ENCODE data around the gene MPP2. TPM values are rescaled to one million over a fixed set of nuclear protein-coding genes. Genes with fewer than 3 reads are reported as not detected.
"Not testable (repeated sequence)": the region's sequence is repeated elsewhere in the genome, so short reads cannot be mapped to it uniquely, and the experiment has no call there.

Gene MPP2
- total RNA-seq, 1 donor from 2014 or later, result 1.4 TPM

DNA sequence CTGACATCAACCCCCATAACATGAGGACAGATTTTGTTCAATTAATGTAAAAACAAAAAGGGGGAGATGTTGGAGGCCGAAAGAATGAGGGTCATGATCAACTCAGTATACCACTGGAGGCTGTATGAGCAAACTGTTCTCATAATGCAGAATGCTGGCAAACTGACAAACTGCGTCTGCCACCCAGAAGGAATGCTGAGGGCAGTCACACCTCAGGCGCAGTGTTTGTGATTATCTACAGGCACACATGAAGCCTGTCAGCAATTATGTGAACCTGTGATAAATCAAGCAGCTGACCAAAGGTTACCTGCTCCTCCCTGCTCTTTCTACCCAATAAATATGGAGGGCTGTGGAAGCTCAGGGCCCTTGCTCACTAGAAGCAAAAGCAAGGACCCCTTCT, 33.0 kb downstream of the MPP2 start:
- no peaks in the 10 kb centered on the region for H3K36me3 Mint-ChIP-seq (ENCODE audit: low read depth)
- no peaks in the 10 kb centered on the region for H3K9me3 Mint-ChIP-seq
- H3K4me1 Mint-ChIP-seq (ENCODE audit: low read depth), result no peaks in the 10 kb centered on the region
- intact Hi-C loops (cut with micrococcal nuclease), result no loop called here
- H3K4me3 Mint-ChIP-seq, result no peak overlapping the region
- peaks cover 9% of the 10 kb centered on the region for H3K27me3 Mint-ChIP-seq (ENCODE audit: insufficient read depth)
- DNase-seq (ENCODE audit: low spot score), result no peak
- no peak overlapping the region for H3K27ac Mint-ChIP-seq

DNA sequence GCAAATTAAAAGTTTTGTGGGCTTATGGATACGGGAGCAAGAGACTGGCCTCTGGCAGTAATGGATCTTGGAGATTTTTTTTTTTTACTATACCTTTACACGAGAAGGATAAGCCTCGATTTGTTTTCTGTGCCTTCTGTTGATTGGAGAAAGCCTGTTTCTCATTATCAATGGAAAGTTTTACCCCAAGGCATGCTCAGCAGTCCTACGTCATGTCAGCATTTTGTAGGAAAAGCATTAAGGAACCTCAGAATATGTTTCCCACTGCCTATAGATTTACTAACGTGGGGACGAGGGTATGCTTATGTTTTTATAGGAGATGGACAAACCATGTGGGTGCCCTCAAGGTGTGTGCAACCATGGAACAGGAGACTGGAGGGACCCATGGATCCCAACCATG, 33.5 kb downstream of the MPP2 start:
- Mint-ChIP-seq H3K4me3 (no peak overlapping the region), H3K36me3 (ENCODE audit: low read depth) (no peaks in the 10 kb centered on the region), H3K27me3 (ENCODE audit: insufficient read depth) (peaks cover 9% of the 10 kb centered on the region), H3K27ac (no peak overlapping the region), H3K9me3 (no peaks in the 10 kb centered on the region), H3K4me1 (ENCODE audit: low read depth) (no peaks in the 10 kb centered on the region)
- intact Hi-C loops (cut with micrococcal nuclease), result no loop called here
- no peak for DNase-seq (ENCODE audit: low spot score)

GRCh38 chr17:43873091-43873490, 34.2 kb downstream of the MPP2 start:
- H3K27me3 Mint-ChIP-seq (ENCODE audit: insufficient read depth), result peaks cover 16% of the 10 kb centered on the region
- H3K36me3 Mint-ChIP-seq (ENCODE audit: low read depth), result no peaks in the 10 kb centered on the region
- no peaks in the 10 kb centered on the region for H3K4me1 Mint-ChIP-seq (ENCODE audit: low read depth)
- H3K9me3 Mint-ChIP-seq, result no peaks in the 10 kb centered on the region
- intact Hi-C loops (cut with micrococcal nuclease), result no loop called here
- H3K4me3 Mint-ChIP-seq, result no peak overlapping the region
- no peak for DNase-seq (ENCODE audit: low spot score)
- no peak overlapping the region for H3K27ac Mint-ChIP-seq

- Mint-ChIP-seq H3K36me3 (ENCODE audit: low read depth) (no peaks in the 10 kb centered on the region), H3K4me1 (ENCODE audit: low read depth) (no peaks in the 10 kb centered on the region), H3K9me3 (no peaks in the 10 kb centered on the region), H3K27ac (no peak overlapping the region), H3K27me3 (ENCODE audit: insufficient read depth) (peaks cover 19% of the 10 kb centered on the region), H3K4me3 (no peak overlapping the region)
- DNase-seq (ENCODE audit: low spot score), result no peak
- intact Hi-C loops (cut with micrococcal nuclease), result no loop called here
These were observed 35.2 kb downstream of the MPP2 start for GRCh38 chr17:43871946-43872690.

GRCh38 chr17:43869031-43869430, 38.3 kb downstream of the MPP2 start:
- H3K4me1 Mint-ChIP-seq (ENCODE audit: low read depth); H3K36me3 Mint-ChIP-seq (ENCODE audit: low read depth); H3K9me3 Mint-ChIP-seq; DNase-seq (ENCODE audit: low spot score); intact Hi-C loops (cut with micrococcal nuclease); H3K4me3 Mint-ChIP-seq; H3K27ac Mint-ChIP-seq: not testable (repeated sequence)
- H3K27me3 Mint-ChIP-seq (ENCODE audit: insufficient read depth), result peaks cover 18% of the 10 kb centered on the region

GRCh38 chr17:43868226-43868994, 38.9 kb downstream of the MPP2 start:
- H3K4me3 Mint-ChIP-seq, result no peak overlapping the region
- intact Hi-C loops (cut with micrococcal nuclease), result no loop called here
- no peak for DNase-seq (ENCODE audit: low spot score)
- no peaks in the 10 kb centered on the region for H3K9me3 Mint-ChIP-seq
- H3K36me3 Mint-ChIP-seq (ENCODE audit: low read depth), result no peaks in the 10 kb centered on the region
- no peaks in the 10 kb centered on the region for H3K4me1 Mint-ChIP-seq (ENCODE audit: low read depth)
- no peak overlapping the region for H3K27ac Mint-ChIP-seq
- H3K27me3 Mint-ChIP-seq (ENCODE audit: insufficient read depth), result peaks cover 16% of the 10 kb centered on the region

GRCh38 chr17:43864161-43864984, 43.0 kb downstream of the MPP2 start:
- Mint-ChIP-seq H3K4me3 (no peak overlapping the region), H3K9me3 (no peaks in the 10 kb centered on the region), H3K4me1 (ENCODE audit: low read depth) (no peaks in the 10 kb centered on the region), H3K27ac (no peak overlapping the region), H3K27me3 (ENCODE audit: insufficient read depth) (peaks cover 11% of the 10 kb centered on the region), H3K36me3 (ENCODE audit: low read depth) (no peaks in the 10 kb centered on the region)
- intact Hi-C loops (cut with micrococcal nuclease), result no loop called here
- DNase-seq (ENCODE audit: low spot score), result no peak

DNA sequence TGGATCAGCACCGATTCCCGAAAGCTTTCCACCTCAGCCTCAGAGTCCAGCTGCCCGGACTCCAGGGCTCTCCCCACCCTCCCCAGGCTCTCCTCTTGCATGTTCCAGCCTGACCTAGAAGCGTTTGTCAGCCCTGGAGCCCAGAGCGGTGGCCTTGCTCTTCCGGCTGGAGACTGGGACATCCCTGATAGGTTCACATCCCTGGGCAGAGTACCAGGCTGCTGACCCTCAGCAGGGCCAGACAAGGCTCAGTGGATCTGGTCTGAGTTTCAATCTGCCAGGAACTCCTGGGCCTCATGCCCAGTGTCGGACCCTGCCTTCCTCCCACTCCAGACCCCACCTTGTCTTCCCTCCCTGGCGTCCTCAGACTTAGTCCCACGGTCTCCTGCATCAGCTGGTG, 45.4 kb downstream of the MPP2 start:
- Mint-ChIP-seq H3K9me3 (no peaks in the 10 kb centered on the region), H3K27ac (no peak overlapping the region), H3K4me3 (no peak overlapping the region), H3K36me3 (ENCODE audit: low read depth) (no peaks in the 10 kb centered on the region), H3K4me1 (ENCODE audit: low read depth) (no peaks in the 10 kb centered on the region), H3K27me3 (ENCODE audit: insufficient read depth) (no peaks in the 10 kb centered on the region)
- intact Hi-C loops (cut with micrococcal nuclease), result no loop called here
- no peak for DNase-seq (ENCODE audit: low spot score)

DNA sequence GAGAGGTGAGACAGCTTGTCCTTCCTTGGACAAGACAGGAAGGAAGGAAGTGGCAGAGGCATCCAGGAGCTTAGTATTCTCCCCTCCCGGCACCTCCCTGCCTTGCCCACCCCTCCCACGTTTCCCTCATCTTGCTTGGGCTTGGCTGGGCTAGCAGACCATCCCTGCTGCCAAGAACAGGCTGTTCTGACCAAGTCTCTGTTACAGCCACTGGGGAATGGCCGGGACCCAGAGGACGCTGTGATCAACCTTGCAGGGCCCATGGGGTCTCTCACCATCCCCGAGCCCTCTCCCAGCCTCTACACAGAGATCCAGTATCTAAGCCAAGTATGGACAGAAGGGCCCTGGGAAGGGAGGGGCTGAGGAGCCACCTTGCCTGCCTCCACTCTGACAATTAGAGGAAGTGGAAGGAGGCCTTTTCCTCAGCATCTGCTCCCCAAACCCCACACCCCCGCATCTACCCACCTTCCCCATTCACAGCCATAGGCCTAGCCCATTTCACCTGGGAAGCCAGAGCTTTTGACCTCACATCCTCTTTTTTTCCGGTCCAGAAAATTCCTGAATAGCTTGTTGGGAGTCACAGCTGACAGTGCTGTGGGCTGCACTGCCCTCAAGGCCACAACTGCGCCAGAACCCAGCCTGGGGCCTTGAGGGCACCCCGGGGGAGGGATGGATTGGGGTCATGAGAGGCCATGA, 46.3 kb downstream of the MPP2 start:
- no peaks in the 10 kb centered on the region for H3K27me3 Mint-ChIP-seq (ENCODE audit: insufficient read depth)
- H3K4me1 Mint-ChIP-seq (ENCODE audit: low read depth), result no peaks in the 10 kb centered on the region
- no peak for DNase-seq (ENCODE audit: low spot score)
- no peak overlapping the region for H3K4me3 Mint-ChIP-seq
- intact Hi-C loops (cut with micrococcal nuclease), result no loop called here
- H3K36me3 Mint-ChIP-seq (ENCODE audit: low read depth), result no peaks in the 10 kb centered on the region
- H3K9me3 Mint-ChIP-seq, result no peaks in the 10 kb centered on the region
- no peak overlapping the region for H3K27ac Mint-ChIP-seq

DNA sequence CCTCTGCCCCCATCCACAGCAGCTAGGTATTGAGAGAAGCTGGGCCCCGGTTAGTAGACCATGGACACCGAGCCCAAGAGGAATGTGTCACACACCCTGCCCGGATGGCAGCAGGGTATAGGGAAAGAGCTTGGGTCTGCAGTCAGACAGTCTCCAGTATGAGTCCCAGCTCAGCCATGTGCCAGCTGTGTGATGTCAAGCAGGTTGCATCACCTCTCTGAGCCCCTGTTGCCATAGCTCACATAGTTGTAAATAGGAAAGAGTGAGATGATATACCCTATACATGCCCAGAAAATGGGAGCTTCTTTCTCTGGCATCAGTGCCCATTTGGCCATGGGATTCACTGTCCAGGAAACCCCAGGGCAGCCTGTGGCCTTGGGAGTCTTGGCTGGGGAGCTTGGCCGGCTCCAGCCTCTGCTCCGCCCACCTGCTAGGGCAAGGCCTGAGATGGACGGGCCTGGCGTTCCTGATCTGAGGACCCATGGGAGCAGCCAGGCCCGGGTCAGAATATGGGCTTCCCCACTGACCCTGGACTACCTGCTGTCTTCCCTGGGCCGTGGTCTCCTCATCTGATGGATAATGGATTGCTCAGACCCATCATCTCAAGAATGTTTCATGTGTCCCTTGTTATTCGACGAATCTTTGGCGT, 47.1 kb downstream of the MPP2 start:
- Mint-ChIP-seq H3K9me3 (no peaks in the 10 kb centered on the region), H3K4me3 (no peak overlapping the region), H3K27me3 (ENCODE audit: insufficient read depth) (no peaks in the 10 kb centered on the region), H3K27ac (no peak overlapping the region), H3K36me3 (ENCODE audit: low read depth) (no peaks in the 10 kb centered on the region), H3K4me1 (ENCODE audit: low read depth) (no peaks in the 10 kb centered on the region)
- no peak for DNase-seq (ENCODE audit: low spot score)
- intact Hi-C loops (cut with micrococcal nuclease), result no loop called here

DNA sequence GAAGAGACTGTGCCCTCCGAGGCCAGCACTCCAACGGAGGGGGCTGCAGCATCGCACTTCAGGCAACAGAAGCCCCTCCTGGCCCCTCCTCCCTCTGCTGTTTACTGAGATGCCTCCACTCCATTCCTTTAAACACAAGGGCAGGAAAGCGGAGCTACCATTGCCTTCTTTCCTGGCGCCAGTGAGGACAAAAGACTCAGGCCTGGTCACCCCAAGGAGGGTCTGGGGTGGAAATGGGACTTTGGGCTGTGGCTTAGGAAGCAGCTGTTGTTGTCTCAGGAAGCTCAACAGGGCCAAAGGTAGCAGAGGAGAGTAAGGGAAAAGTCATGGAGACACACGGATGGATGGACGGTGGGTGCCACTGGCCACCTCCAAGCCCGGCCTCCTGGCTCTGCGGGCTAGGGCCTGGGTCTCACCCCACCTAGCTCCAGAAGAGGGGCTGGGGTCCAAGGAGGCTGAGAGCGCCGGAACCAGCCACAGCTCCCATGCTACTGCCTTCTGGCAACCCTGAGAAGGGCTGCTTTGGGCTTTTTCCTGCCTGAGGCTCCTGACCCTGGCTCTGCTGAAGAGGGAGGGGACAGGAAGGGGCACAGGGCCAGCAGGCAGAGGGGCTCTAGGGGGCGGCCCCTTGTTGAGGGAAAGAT, 49.3 kb downstream of the MPP2 start:
- Mint-ChIP-seq H3K27me3 (ENCODE audit: insufficient read depth) (peaks cover 1% of the 10 kb centered on the region), H3K36me3 (ENCODE audit: low read depth) (no peaks in the 10 kb centered on the region), H3K9me3 (no peaks in the 10 kb centered on the region), H3K4me1 (ENCODE audit: low read depth) (no peaks in the 10 kb centered on the region), H3K27ac (no peak overlapping the region), H3K4me3 (no peak overlapping the region)
- no peak for DNase-seq (ENCODE audit: low spot score)
- intact Hi-C loops (cut with micrococcal nuclease), result no loop called here

- Mint-ChIP-seq H3K4me1 (ENCODE audit: low read depth) (no peaks in the 10 kb centered on the region), H3K27ac (no peak overlapping the region), H3K36me3 (ENCODE audit: low read depth) (no peaks in the 10 kb centered on the region), H3K27me3 (ENCODE audit: insufficient read depth) (peaks cover 4% of the 10 kb centered on the region), H3K4me3 (no peak overlapping the region), H3K9me3 (no peaks in the 10 kb centered on the region)
- intact Hi-C loops (cut with micrococcal nuclease), result no loop called here
- DNase-seq (ENCODE audit: low spot score), result no peak
These were observed 50.2 kb downstream of the MPP2 start for GRCh38 chr17:43857141-43857540.
